HFF-Myc (cell line): ENCODE measurements around the gene ADCY3.
"Not testable (repeated sequence)": the region's sequence is repeated elsewhere in the genome, so short reads cannot be mapped to it uniquely, and the experiment has no call there.

ENCODE experiments used
- DNase-seq: peaks from one replicate; pipeline ENCODE4 v3.0.0-alpha.2; 2011; ENCODE audit warnings: low read depth; ENCODE audit errors: extremely low read depth
- H3K4me3 ChIP-seq: replicated peaks from 2 replicates; pipeline ENCODE4 v1.5.1; 2011; ENCODE audit warnings: low read depth, mild to moderate bottlenecking, control low read depth, low read length
- CTCF ChIP-seq: IDR thresholded peaks from 2 replicates; pipeline ENCODE4 v1.5.1; 2012; ENCODE audit warnings: mild to moderate bottlenecking, low read depth, low read length, control low read depth; ENCODE audit errors: missing control alignments

The ADCY3 gene

GRCh38 chr2:24836706-24837105 lies 83.3 kb downstream of the ADCY3 start:
- no peak overlapping the region for H3K4me3 ChIP-seq
- TF ChIP-seq CTCF = no peak
- no peak for DNase-seq

GRCh38 chr2:24836206-24836605 lies 83.8 kb downstream of the ADCY3 start:
- no peak for DNase-seq
- no peak overlapping the region for H3K4me3 ChIP-seq
- no peak for TF ChIP-seq CTCF

GRCh38 chr2:24835411-24835810 lies 84.6 kb downstream of the ADCY3 start:
- H3K4me3 ChIP-seq, DNase-seq: not testable (repeated sequence)

- no peak for DNase-seq
- no peak overlapping the region for H3K4me3 ChIP-seq
- TF ChIP-seq CTCF = no peak
Measured at GRCh38 chr2:24834733-24835395, 85.2 kb downstream of the ADCY3 start.

GRCh38 chr2:24833821-24834732 lies 86.0 kb downstream of the ADCY3 start:
- TF ChIP-seq CTCF = no peak
- no peak for DNase-seq
- H3K4me3 ChIP-seq = no peak overlapping the region

GRCh38 chr2:24832931-24833701 lies 86.9 kb downstream of the ADCY3 start:
- no peak overlapping the region for H3K4me3 ChIP-seq
- TF ChIP-seq CTCF = no peak
- no peak for DNase-seq

GRCh38 chr2:24832521-24832920 lies 87.5 kb downstream of the ADCY3 start:
- TF ChIP-seq CTCF = no peak
- DNase-seq = no peak
- H3K4me3 ChIP-seq = no peak overlapping the region
